Measurements from ENCODE around the gene PRKN.

The PRKN gene

GRCh38 chr6:161368514-161368913, 1359.1 kb downstream of the PRKN start:
- TF ChIP-seq, protein P1, sequence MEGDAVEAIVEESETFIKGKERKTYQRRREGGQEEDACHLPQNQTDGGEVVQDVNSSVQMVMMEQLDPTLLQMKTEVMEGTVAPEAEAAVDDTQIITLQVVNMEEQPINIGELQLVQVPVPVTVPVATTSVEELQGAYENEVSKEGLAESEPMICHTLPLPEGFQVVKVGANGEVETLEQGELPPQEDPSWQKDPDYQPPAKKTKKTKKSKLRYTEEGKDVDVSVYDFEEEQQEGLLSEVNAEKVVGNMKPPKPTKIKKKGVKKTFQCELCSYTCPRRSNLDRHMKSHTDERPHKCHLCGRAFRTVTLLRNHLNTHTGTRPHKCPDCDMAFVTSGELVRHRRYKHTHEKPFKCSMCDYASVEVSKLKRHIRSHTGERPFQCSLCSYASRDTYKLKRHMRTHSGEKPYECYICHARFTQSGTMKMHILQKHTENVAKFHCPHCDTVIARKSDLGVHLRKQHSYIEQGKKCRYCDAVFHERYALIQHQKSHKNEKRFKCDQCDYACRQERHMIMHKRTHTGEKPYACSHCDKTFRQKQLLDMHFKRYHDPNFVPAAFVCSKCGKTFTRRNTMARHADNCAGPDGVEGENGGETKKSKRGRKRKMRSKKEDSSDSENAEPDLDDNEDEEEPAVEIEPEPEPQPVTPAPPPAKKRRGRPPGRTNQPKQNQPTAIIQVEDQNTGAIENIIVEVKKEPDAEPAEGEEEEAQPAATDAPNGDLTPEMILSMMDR (IDR thresholded peaks at IDR 0.05): no peak

GRCh38 chr6:161367472-161367871, 1360.1 kb downstream of the PRKN start:
- TF ChIP-seq, protein P1 (IDR thresholded peaks at IDR 0.05): no peak

DNA sequence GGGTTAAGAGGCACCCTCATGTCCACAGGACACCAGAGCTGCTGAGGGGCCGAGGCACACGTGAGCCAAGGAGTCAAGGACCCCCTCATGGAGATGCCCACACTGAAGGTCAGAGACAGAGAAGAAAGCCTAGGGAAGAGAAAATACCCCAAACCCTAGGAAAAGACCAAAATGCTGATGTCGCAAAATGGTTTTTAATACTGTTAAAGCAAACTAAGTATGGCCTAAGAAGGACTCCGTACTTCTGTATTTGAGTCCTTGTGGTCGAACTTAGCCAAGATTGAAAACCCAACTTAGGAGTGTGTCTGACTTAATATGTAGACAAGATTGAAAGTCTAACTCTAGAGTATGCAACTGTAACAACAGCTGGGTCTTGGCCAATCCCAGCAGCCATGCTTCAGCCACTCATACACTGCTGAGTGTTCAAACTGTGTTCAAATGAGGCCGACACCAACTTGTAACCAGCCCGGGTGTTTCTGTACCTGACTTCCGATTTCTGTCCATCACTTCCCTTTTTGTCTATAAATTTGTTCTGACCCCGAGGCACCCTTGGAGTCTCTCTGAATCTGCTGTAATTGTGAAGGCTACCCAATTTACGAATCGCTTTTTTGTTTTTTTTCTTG, 1361.2 kb downstream of the PRKN start:
- TF ChIP-seq, protein P1 (IDR thresholded peaks at IDR 0.05): no peak

DNA sequence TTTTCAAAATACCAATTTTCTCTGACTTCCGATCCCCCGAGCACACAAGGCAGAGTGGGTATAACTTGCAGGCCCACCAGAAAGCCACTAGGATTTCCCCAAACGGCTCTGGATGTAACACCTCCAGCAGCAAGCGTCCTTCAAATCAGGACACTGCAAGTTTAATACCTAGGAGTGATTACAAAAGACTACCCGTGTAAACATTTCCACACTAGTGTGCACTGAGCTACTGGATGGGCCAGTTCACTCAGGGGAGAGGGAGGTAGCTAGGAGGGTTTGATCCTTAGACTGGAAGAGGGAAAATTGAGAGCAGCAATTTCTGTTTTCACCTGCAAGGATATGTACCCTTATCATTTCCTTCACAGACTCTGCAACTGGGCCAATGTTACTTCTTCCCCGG, 1361.9 kb downstream of the PRKN start:
- TF ChIP-seq, protein P1 (IDR thresholded peaks at IDR 0.05): no peak

GRCh38 chr6:161363286-161363685, 1364.3 kb downstream of the PRKN start:
- TF ChIP-seq, protein P1 (IDR thresholded peaks at IDR 0.05): no peak

GRCh38 chr6:161362266-161362665, 1365.3 kb downstream of the PRKN start:
- TF ChIP-seq, protein P1 (IDR thresholded peaks at IDR 0.05): no peak

DNA sequence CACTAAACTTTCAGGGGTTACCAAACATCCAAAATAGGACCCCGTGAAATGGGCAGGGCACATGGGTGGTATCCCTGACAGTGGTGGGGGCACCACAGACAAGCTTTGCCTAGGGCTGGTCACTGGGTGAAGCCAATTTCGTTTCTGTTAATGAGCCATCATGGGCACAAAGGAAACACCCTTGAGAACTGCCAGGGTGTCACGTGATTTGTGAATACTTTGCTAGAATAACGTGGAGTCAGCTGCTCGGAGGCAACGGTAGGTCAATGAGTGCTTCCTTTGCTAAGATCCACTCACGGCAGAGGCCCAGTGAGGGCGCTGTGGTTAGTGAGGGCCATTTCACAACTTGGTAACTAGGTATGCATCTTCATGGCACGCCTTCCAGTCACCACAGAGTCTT, 1366.0 kb downstream of the PRKN start:
- TF ChIP-seq, protein P1 (IDR thresholded peaks at IDR 0.05): no peak

DNA sequence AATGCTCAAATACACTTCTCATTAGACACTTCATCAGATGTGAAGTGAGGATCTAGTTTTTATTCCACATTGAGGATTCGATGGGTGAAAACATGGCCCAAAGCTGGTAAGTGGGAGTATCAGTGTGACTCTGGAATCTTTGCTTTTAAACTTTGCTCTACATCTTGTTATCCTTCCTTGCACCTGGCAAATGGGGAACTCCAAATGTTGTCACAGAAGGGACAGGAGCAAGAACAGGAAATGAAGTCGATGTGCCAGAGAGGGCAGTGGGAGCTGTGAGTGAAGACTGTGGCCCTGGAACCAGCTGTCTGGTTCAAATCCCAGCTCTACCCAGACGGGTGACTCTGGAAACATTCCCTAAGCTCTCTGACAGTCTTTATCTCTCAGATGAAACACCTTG, 1367.0 kb downstream of the PRKN start:
- TF ChIP-seq, protein P1 (IDR thresholded peaks at IDR 0.05): no peak

Data from LNCAP (cell line).